T-helper 22 cell (primary cell): Measurements from ENCODE around the gene MAP3K12.
"Not testable (repeated sequence)": the region's sequence is repeated elsewhere in the genome, so short reads cannot be mapped to it uniquely, and the experiment has no call there.

Experiments
- DNase-seq: peaks from one replicate; pipeline ENCODE4 v3.0.0-alpha.2; 2020; ENCODE audit warnings: low read depth

The MAP3K12 gene, protein sequence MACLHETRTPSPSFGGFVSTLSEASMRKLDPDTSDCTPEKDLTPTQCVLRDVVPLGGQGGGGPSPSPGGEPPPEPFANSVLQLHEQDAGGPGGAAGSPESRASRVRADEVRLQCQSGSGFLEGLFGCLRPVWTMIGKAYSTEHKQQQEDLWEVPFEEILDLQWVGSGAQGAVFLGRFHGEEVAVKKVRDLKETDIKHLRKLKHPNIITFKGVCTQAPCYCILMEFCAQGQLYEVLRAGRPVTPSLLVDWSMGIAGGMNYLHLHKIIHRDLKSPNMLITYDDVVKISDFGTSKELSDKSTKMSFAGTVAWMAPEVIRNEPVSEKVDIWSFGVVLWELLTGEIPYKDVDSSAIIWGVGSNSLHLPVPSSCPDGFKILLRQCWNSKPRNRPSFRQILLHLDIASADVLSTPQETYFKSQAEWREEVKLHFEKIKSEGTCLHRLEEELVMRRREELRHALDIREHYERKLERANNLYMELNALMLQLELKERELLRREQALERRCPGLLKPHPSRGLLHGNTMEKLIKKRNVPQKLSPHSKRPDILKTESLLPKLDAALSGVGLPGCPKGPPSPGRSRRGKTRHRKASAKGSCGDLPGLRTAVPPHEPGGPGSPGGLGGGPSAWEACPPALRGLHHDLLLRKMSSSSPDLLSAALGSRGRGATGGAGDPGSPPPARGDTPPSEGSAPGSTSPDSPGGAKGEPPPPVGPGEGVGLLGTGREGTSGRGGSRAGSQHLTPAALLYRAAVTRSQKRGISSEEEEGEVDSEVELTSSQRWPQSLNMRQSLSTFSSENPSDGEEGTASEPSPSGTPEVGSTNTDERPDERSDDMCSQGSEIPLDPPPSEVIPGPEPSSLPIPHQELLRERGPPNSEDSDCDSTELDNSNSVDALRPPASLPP

DNA sequence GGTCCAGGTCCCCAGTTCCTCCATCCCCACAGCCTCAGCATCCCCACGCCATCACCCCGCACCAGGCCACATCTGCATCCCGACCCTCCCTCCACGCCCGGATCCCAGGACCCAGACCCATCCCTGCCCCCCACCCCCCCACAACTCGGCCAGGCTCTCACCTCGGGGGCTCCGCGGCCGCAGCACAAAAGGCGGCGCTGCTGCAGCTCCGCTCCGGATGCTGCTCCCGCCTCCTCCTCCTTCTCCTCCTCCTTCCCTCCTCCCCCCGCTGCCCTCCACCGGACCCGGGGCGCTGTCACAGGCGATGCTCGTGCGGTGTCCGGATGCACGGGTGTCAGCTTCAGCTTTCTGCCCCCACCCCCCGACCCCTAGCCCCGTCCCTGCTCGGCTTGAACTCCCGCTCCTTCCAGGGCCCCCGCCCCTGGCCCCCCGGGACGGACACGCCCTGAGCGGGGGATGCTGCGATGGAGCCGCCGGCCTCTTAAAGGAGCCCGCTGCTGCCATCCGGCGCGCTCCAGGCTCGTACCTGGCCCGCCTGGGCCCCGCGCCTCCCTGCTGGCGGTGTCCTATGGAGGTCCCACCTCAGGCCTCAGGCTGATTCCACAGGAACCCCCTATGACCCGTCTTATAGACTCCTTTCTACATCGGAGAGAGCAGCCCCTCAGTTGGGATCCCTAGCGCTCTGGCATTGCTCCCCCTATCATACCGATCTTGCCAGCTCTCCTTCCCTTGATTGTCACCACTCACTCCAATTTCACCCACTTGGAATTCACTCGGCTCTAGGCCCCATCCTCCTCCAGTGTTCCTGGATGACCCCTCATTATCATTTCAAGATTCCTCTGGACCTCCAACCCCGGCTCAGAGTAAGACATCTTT is at the start of gene MAP3K12:
MAP3K12 (minus strand) TSS at position 193 of the 876 bp plus-strand sequence. CDS start 12,067 bp downstream, outside the sequence.
- DNase-seq, result peak; percentile 53

DNA sequence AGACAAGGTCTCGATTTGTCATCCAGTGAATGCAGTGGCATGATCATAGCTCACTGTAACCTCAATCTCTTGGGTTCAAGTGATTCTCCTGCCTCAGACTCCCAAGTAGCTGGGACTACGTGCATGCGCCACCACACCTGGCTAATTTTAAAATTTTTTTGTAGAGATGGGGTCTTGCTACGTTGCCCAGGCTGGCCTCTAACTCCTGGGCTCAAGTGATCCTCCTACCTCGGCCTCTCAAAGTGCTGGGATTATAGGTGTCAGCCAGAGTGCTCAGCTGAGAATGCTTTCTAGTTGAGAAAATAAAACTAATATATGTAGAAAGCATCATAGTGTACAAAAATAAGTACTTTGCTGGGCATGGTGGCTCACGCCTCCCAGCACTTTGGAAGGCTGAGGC is 49.1 kb upstream of the MAP3K12 start:
- not testable (repeated sequence) for DNase-seq

DNA sequence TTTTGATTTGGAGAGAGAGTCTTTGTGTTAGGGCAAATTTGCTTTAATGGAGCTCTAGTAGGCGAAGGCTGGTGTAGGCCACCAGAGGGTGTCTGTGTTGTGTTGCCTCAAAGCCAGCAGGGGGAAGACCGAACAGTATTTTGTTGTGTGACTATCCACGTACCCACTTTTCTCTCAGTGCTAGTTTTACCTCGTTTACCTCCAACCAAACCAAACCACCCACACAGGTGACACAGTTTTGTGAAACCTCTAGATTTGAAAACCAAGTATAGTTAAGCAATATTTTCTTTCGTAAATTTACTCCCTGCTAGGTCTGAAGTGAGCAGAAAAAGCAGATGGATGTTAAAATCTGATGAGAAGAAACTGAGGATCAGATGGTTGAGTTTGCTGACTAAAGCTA is 44.3 kb upstream of the MAP3K12 start:
- DNase-seq, result no peak

DNA sequence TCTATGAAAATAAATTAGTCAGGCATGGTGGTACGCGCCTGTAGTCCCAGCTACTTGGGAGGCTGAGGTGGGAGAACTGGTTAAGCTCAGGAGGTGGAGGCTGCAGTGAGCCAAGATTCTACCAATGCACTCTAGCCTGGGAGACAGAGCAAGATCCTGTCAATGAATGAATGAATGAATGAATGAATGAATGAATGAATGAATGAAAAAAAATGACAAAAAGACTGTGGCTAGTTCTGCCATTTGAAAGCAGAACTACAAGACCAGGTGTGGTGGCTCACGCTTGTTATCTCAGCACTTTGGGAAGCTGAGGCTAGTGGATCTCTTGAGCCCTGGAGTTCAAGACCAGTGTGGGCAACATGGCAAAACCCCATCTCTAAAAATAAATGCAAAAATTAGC is 40.3 kb upstream of the MAP3K12 start:
- no peak for DNase-seq

DNA sequence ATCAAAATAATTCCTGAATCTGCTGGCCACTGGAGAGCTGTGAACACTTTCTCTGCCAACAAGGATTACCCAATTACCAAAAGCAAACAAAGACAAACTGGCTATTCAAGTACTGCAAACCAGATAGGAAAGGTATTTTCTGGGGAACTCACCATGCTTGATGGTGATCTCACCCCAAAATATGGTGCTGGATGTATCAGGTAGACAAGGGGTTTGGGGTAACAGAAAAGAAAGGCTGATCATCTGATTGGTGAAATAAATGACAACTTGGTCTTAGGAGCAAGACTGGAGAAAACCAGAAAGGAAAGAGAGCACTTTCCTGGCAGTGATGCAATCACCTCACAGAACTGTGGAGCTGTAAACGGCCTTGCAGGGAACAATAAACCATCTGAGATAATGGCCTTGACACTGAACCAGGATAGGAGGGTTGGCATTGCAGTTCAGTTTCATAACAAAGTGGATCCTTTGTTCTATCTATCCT is 39.0 kb upstream of the MAP3K12 start:
- no peak for DNase-seq

DNA sequence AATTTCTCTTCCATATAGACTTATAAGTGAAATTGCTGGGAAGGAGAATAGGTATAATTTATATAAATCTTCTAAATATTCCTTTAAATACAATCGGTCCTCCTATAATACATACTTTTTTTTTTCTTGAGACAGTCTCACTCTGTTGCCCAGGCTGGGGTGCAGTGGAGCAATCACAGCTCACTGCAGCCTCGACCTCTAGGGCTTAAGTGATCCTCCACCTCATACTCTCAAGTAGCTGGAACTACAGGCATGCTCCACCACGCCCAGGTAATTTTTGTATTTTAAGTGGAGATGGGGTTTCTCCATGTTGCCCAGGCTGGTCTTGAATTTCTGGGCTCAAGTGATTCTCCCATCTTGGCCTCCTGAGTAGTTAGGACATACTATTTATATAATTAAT is 37.7 kb upstream of the MAP3K12 start:
- DNase-seq, result no peak

DNA sequence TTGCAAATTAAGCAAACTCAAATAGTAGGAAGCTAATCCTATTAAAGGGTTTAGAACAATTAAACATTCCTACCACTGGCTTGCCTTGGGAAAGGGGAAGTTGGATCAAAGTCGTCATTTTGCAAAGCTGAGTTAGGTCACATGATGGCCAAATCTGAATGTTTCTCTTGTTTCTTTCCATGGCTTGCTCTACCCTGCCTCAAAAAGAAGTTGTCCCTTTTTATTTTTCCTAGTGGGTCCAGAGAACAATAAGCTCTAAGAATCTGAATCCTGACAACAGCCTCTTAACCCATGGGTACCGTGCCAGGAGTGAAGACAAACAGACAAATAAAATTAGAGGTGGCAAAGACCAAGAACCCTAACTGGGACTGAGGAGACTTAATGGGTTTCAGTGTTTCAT is 34.2 kb upstream of the MAP3K12 start:
- no peak for DNase-seq

DNA sequence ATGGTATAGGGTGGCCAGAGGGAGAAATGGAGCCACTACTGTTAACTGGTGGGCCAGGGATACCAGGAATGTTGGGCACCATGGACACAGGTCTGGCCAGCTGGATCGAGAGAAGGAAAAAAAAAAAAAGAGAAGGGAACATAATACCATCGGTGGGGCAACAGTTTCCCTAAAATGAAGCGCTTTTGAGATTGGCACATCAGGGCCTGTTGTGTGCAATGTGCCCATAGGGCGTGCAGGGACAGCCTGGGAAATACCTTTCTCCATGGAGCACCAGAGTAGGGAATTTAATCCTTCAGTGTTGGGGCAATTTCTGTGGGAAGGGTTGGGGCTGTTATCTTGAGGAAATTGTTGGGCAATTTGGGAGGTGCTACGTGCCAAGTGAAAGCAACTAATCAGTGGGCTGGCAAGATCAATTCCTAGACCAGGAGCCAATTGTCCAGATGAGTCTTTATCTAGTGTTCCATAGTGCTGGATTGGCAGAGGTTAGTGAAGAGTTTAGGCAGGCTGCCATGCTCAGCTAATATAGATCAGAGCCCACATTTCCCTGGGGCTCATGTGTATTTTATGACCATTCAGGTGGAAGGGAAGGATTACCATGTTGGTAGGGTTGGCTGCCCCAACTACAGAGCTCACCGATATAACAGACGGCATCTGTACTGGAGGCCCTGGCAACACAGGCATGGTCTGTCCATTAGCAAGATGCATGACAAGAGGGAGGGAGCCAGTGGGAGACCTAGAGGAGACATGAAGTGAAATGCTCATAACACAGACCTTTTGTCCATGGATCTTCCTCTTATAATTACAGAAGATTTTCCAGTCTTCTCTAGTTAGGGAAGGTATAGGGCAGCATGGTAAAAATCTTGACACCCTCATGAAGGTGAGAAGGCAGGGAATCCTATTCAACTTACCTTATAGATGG is 33.5 kb upstream of the MAP3K12 start:
- no peak for DNase-seq

DNA sequence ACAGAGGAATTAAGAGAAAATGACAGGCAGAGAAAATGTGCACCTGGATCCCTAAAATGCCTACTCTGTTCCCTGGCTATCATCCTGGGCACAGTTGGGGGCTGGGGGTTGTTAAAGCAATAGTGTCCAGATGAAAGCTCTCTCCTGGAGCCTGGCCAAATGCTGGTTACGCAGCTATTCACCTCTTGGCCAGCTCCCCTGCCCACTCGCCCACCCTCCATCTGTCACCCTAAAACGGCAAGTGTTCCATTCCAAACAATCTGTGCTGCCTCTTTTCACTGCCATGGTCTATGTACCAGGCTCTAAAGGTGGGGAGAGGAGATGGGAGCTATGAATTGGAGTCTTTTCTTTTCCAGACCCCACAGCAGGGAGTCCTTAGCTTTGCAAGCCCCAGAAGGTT is 32.8 kb upstream of the MAP3K12 start:
- no peak for DNase-seq

DNA sequence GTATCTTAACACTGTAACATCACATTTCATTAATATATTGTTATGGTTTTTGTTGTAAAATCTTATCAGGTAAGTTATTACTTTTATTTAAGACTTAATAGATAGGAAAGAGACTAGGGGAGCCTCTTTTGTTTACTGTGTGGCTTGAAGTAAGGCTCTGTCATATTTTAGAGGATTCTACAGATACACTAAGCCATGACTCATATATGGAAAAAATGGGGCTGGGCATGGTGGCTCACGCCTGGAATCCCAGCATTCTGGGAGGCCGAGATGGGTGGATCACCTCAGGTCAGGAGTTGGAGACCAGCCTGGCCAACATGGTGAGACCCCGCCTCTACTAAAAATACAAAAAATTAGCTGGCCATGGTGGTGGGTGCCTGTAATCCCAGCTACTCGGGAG is 31.7 kb upstream of the MAP3K12 start:
- no peak for DNase-seq

DNA sequence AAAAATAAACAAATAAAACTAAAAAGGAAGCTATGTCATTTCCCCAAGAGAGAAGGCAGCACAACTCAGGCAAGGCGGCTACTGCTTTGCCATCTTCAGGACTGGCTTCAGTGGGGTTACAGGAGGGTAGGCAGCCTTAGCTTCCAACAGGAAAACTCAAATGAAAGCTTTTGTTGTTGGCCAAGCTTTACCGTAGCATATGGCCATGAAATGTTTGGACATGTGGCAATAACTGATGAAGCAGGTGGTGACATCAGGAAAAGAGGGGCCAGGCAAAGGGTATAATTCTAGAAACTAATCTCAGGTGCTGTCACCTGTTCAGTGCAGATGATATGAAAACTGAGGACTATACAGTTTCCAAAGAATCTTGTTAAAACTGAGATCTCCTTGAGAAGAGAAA is 30.8 kb upstream of the MAP3K12 start:
- DNase-seq, result no peak

DNA sequence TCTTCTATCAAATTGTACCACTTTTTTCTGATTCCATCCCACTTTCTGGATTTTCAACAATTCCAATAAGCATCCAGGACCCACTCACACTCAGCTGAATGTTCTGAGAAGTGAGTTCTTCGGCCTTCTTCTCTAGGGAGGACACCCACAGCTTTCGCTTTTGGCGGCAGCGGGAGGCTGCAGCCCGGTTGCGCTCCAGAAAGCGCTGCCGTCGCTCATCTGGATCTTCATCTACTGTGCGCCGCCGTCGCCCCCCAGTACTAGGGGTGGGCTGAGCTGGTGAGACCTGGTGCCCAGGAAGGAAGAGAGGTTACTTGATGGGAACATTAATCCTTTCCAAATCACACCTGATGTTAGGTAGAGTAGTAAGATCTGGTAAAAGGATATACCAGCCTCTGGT is 25.2 kb upstream of the MAP3K12 start:
- no peak for DNase-seq

DNA sequence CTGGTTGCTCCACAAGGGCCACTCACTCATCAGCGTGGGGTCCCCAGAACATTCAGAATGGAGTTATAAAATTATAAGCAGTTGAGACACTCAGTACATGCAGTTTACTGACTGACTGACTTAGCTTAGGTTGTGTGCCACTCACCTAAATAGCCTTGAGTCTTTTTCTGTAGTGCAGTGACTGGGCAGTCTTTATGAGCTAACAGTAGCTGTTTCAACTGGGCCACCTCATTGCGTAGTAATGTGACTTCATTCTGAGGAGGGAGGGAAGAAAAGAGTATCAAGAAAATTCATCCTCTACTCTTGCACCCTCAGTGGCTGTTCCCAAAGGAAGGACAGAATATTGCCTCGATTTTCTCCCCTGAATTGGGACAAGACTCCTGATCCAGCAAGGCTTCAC is 23.9 kb upstream of the MAP3K12 start:
- no peak for DNase-seq

DNA sequence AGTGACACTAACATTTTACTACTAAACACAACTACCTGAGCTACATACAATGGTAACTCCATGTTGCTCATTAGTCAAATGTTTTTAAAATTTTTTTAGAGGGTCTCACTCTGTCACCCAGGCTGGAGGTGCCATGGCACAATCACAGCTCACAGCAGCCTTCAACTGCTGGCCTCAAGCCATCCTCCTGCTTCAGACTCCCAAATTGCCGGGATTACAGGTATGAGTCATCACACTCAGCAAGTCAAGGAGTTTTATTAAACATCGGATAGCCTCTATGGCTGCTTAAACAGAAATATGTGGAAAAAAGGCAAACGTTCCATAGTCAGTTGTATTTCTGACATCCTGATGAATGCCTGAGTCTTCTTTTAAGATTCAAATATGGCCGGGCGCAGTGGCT is 19.1 kb upstream of the MAP3K12 start:
- DNase-seq, result no peak

DNA sequence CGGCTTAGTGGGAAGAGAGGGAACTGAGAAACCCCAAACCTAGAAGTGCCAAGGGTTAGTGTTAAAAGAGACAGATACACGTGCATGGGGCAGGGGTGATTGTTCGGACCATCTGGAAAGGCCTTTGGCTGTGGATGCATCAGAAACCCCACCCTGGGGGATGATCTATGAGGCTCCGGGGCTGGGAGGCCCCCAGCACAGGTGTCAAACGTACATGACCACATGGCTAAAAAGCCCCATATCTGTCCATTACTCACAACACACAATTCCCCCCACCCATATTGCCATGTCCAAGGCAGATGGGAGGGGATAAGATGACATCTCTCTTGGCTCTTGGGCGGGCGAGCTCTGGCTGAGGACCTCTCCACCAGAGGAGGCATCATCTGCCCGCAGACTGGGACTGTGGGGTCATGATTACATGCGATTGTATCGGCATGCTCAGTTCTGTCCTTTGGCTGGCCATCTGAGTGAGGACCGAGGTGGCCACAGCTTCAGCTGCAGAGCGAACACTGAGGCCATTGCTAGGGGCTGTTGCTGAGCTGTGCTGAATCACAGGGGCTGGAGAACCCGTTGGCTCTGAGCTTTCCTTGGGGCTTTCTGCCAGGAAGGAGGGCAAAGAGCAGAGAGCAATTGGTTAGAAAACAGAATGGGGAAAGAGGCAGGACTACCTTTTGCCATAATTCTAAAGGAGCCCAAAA is 17.6 kb upstream of the MAP3K12 start:
- DNase-seq, result no peak

DNA sequence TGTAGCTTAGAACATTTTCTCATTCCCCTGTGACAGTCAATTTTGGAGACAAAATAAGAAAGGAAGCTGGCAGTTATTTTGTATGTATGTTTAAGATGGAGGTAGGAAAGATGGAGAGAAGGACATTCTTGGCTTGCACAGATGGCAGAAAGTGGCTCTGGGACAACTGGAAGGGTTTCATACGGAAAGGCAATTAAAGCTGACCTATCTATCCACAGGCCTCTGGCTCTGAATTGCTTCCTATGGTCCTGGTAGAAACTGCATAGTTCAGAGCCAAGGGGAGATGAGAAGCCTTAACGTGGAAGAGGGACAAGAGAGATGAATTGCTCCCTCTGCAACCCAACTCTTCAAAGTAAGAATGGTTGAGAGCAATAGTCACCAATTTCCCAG is 16.0 kb upstream of the MAP3K12 start:
- no peak for DNase-seq

DNA sequence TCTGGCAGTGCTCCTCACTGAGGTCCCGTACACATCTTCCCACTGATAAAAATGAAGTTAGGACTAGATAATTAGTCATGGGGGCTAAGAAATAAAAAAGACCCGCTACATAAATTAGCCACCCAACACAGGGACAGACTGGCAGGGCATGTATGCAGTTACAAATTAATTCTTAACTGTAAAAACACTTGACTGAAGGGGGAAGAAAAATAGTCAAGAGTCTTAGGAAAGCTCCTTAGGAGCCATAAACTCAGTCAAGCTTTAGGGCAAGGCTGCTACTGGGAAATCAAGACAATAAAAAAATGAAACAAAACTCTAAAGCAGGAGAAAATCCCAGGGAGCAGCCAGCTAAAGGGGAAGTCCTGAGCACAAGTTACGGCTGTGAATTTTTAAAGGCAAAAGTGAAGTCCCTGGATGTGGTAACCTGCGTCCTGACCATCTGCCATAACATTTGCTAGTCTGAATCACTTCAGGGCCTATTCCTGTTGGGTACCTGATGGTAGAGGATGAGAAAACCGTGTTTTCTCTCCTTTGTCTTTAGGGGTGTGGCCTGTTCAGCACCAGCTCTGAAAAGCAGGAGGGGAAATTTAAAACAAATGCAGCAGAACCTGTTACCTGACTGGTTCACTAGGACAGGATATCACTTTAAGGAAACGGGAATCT is 15.5 kb upstream of the MAP3K12 start:
- no peak for DNase-seq

DNA sequence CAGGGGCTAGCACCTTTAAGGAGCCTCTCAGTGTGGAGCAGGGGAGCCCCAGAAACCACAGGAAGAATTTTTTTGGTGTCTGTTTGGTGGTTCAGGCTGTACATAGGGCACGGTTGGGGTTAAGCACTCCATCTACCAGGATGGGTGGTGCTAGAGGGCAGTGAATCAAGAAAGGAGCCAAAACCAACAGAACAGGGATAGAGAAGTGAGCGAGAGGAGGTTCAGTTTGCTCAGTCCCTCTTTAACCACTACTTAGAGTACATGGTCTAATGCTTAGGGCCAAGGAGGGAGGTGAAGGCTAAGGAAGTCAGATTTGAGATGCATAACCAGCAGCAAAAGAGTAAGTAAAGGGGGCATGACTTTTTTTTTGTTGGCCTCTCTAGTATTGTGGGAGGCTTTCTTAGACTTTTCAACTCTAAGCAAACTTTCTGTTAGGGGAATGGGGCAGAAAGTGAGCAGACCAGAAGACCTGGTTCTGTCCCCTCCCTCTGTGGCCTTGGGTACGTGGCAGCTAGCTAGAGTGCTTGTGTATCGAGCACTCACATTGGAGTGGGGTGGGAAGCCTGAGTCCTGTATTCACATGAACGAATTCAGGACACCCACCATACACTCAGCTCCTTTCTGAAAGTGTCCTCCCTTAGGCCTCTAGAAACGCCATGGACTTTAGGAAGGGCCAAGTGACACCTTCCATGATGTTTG is 14.6 kb upstream of the MAP3K12 start:
- DNase-seq, result no peak

DNA sequence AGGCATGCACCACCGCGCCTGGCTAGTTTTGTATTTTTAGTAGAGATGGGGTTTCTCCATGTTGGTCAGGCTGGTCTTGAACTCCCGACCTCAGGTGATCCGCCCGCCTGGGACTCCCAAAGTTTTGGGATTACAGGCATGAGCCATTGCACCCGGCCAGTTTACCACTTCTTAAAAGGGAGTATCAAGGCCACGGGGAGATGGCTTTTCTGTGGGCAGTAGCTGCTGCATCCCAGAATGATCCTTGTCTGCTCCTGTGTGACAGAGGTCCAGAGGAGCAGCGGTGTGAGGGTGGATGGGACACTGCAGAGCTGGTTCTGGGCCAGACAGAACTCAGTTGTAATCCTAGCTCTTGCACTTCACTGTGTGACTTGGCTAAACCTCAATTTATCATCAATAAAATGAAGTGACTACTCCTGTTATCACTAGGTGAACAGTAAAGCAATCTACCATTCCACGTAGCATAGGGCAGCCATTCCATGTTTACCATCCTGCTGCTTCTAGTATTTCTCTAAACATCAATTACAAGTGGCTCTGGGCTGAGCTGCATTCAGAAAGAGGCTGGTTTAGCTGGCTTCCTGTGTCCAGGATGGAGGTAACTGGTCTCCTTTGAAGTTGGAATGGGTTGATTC is 11.0 kb upstream of the MAP3K12 start:
- DNase-seq, result no peak
